Non-pigmented ciliary epithelial cell (primary cell): ENCODE measurements around the gene ARHGAP24.

Experiments used
- DNase-seq: peaks from one replicate; pipeline ENCODE4 v3.0.0-alpha.2; 2010; ENCODE audit warnings: low read depth

Gene ARHGAP24

GRCh38 chr4:85580489-85580888, 105.5 kb downstream of the ARHGAP24 start:
- no peak for DNase-seq

DNA sequence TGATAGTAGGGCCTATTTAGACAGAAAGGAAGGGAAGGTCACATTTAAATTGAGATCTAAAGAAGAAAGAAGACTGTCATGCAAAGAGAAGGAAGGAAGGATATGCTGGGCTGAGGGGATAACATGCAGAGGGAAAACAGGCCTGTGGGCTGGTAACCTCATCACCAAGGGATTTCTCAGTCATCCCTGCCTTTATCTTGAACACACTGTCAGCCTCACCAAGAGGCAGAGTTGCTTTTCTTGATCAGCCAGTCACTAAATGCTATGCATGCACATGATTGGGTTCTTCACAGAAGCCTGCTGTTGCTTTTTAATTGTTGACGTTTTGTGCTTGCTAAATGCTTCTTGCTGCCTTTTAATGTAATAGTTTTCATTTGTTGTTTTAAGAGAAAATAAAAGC, 113.0 kb downstream of the ARHGAP24 start:
- no peak for DNase-seq

DNA sequence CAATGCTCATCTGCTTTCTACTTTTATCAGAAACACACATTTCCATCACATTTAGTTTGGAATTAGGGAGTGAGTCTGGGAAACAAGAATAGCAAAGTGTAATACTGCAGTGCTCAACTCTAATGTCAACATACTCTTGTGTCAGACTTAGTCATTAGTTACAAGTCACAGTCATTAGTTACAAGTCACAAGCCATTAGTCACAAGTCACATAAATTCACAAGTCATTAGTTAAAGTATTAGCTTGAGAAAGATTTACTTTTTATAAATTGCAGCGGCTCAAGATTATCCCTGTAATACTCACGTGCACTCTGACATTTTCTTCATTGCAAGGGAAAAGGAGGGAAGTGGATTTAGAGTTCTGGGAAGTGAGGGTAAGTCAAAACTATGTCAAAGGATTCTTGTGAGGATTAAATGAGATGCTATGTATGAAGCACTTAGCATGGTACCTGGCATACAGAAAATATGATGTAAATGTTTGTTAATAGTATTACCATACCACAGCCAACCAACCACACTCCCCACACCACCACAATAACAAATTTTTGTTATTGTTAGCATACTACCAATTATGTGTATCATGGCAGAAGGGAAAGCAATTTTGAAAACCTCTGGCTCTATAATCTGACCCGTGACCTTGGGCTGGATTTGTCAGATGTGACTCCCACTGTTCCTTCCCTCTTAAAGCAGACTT, 116.6 kb downstream of the ARHGAP24 start:
- no peak for DNase-seq

GRCh38 chr4:85595098-85595775, 120.3 kb downstream of the ARHGAP24 start:
- no peak for DNase-seq

GRCh38 chr4:85595796-85596559, 121.0 kb downstream of the ARHGAP24 start:
- DNase-seq: no peak

DNA sequence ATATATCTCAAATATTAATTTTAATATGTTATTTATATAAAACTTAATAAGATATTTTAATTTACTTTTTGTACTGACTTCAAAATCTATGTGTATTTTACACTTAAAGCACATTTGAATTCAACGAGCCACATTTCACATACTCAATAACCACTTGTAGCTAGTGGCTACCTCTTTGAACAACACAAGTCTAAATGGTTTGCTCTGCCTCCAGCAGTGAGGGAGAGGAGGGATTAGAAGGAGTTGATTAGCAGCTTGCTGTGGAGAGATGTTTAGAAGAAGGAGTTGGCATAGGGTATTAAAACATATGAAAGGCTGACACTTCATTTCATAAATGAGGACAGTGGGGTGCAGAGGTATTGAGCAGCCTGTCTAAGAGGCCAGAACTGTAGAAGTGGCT, 124.0 kb downstream of the ARHGAP24 start:
- DNase-seq: no peak

GRCh38 chr4:85600501-85600900, 125.6 kb downstream of the ARHGAP24 start:
- DNase-seq: no peak

DNA sequence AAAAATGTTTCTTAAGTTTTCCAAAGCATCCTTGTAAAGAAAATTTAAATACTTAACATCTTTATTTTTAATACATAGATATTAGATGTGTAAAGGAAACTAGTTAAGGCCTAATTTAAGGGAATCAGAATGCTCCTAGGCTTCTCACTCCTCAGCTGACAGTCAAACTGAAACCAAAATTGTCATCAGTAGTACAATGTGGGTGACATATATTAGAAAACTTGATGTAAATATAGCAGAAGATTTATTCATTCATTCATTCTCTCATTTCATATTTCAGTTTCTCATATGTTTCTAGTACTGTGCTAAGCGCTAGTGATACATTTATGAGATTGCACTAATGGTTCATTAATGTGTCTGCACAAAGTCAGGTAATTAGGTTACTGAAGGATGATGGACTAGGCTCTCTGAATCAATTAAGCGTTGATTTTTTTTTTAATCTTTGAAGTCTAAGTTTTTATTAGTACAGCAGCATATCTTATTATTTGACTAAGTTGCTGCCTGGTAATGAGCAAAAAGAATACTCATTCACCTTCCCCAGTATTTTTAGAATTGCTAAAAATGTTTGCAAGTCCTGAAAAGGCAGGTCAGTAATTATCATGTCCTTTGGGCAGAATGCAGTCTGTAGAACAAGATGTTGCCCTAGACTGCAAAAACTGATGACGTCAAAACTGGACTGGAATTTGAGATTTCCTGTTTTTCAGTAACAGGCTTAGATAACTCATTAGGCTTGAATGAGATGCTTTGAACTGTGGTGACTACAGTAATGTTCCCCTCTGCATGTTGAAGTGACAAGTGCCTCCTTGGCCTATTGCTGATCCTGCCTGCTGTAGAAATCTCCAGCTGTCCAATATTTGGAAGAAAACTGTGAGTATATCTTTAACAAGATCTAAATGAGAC, 128.7 kb downstream of the ARHGAP24 start:
- DNase-seq: peak; percentile 44

DNA sequence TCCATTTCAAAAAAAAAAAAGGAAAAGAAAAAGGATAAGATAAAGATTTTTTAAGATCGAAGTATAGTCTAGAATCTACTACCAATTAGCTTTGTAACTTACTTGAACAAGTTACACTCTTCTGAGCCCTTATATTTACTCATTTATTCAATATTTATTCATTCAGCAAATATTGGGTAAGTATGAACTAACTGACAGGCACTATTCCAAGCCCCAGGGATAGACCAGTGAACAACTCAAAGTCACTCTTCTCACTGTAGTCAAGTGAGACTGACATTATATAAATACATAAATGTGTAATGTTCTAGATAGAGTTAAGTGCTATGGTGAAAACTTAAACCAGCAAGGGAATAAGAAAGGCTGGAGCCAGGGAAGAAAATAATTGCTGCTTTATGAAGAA, 131.6 kb downstream of the ARHGAP24 start:
- no peak for DNase-seq

DNA sequence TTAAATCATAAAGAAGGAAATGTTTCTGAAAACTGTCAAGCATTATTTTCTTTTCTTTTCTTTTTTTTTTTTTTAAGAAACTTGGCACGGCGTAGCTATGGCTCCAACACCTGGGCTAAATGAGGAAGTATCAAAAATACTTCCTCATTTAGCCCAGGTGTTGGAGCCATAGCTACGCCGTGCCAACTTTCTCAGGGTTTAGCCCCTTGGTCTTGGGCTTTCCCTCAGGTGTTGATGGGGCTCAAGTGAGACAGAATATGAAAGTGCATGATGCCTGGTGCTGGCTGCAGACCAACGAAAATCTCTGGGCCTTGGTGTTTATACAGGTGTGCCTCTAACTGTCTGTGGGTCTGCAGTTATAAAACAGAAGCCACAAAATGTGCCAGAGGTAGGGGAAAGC, 132.7 kb downstream of the ARHGAP24 start:
- no peak for DNase-seq

GRCh38 chr4:85610450-85610849, 135.5 kb downstream of the ARHGAP24 start:
- DNase-seq: no peak

- no peak for DNase-seq
These were observed 136.7 kb downstream of the ARHGAP24 start for GRCh38 chr4:85611661-85612060.

GRCh38 chr4:85613901-85614300, 139.0 kb downstream of the ARHGAP24 start:
- no peak for DNase-seq

- DNase-seq: no peak
These were observed 141.0 kb downstream of the ARHGAP24 start for GRCh38 chr4:85615952-85616351.

DNA sequence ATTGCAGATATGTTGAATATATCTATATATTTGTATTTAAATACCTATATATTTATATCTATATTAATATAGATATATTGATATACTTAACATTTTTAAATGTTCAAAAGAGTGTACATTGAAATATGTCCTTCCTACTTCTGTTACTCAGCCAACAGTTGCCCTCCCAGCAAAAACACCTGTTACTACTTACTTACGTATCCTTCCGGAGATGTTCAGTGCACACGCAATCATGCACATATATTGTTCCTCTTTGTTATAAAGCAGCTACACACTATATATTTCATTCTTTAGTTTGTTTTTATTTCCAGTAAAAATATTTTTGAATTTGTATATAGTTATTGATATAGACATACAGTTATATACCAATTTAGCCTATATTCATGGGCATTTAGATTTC, 142.3 kb downstream of the ARHGAP24 start:
- no peak for DNase-seq

GRCh38 chr4:85632981-85633380, 158.0 kb downstream of the ARHGAP24 start:
- no peak for DNase-seq

- no peak for DNase-seq
These were observed 162.8 kb downstream of the ARHGAP24 start for GRCh38 chr4:85637778-85638177.

GRCh38 chr4:85639946-85640345, 165.0 kb downstream of the ARHGAP24 start:
- no peak for DNase-seq

DNA sequence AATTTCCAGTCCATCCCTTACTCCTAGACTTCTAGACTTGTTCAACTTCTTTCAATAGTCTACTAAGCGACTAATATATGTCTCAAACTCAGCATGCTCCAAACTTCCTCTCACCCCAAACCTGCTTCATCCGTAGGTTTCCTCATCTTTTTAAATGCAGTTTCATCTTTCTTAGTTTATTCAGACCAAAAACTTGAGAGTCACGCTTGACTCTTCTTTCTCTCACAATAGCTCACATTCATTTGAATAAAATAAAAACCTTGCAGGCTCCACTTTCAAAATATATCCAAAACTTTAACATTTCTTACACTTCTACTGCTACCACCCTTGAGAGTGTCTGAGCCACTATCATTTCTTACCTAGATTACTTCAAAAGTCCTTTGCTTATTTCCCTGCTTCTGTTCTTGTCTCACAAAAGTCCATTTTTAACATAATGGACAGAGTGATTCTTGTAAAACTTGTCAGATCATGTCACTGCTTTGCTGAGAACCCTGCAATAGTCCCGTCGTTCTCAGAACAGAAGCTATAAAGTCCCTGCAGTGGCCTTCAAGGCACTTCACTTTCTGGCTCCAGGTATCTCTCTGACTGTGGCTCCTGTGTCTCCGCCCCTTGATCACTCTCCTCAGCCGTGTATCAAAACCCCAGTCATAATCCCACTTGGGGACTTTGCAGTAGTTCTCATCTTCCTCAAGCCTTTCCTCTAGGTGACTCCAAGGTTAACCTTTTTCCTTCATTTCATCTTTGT, 167.6 kb downstream of the ARHGAP24 start:
- no peak for DNase-seq

GRCh38 chr4:85644061-85644460, 169.1 kb downstream of the ARHGAP24 start:
- no peak for DNase-seq

DNA sequence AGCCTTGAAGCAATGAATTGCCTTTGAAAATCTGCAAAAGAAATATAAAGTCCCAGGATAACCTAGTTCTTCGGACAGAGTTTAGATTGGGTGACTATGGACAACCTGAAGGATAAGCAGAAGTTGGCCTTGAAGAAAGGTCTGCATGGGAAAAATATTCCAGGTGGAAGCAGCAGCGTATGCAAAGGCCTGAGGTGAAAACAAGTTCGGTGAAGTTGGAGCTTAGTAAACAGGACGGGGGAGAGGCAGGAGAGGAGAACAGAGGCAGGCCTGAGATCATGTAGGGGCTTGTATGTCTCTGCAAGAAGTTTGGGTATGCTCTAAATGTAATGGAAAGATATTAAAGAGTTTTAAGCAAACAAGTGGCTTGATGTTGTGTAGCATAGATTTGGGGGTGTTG, 176.0 kb downstream of the ARHGAP24 start:
- DNase-seq: no peak
